HG03342 (cell line): ENCODE data around the gene DELE1.
"Not testable (repeated sequence)": the region's sequence is repeated elsewhere in the genome, so short reads cannot be mapped to it uniquely, and the experiment has no call there.

ENCODE experiments used
- ATAC-seq: cut with Tn5 transposase; IDR thresholded peaks from one replicate; pipeline ENCODE4 v1.9.1; 2021; ENCODE audit warnings: mild to moderate bottlenecking, moderate library complexity; ENCODE audit not compliant: unreplicated experiment

The DELE1 gene

DNA sequence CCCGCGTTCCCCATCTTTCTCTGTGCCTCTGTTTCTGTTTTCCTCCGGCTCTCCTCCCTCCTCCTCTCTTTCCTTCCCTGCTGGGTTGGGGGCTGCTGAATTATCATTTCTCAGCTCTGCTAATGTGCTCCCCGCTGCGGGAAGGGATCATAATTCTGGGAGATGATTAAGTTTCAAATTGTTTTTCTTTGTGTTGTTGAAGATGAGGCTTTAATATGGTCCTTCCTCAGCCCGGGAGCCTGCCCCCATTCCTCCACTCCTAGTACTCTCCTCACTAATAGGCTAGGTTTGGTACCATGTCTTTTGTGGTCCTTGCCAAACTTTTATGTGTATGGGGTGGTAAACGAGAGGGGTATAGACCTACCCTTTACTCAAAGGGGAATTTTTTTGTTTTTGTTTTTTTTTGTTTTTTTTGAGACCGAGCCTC, 39.8 kb upstream of the DELE1 start:
- ATAC-seq, result no peak

DNA sequence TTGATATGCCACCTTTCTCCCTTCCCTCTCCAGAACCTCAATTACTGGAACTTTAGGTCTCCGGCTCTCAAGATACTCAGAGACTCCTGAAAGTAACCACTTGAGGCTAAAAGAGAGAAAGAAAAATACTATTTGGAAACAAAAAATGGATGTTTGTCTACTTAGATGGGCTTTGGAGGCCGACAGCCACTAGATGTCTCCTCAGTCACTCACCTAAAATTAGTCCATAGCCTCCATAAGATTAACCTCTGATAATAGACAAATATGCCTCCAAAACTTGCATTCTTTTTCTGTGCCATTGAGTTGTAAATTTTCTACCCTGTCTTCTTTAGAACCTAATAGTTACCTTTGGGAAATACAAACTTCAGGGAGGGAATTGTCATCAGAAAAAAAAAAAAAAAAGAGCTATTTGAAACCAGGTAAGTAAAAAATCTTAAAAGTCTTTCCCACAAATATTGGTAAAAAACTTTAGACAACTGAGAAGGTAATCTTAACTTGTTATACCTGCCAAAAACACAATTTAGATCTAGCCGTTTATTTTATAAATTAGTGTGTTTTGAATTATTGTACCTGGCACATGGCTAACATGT, 34.3 kb upstream of the DELE1 start:
- ATAC-seq, result no peak

DNA sequence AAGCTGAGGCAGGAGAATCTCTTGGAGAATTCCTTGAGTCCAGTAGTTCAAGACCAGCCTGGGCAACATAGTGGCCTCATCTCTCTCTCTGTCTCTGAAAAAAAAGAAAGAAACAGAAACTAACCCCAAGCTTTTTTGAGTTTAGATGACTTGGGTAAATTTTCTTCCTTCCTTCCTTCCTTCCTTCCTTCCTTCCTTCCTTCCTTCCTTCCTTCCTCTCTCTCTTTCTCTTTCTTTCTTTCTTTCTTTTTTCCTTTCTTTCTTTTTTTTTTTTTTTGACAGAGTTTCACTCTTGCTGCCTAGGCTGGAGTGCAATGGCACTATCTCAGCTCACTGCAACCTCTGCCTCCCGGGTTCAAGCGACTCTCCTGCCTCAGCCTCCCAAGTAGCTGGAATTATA, 33.2 kb upstream of the DELE1 start:
- not testable (repeated sequence) for ATAC-seq

DNA sequence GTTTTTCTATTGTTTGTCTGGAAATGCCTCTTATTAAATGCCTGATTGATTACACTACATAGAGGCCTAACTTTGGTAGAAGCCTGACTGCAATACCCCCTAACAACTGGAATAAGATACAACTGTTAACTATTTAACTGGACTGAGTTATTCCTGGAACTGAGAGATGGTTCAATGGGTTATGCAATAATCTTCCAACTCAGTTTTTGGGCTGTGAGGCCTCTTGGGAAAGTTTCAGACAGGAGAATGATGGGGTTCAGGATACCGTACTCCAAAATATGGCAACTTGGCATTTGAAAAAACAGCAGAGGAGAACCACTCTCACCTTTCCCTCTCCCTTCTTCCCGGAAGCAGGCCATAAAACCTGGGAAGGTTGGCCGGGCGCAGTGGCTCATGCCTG, 26.2 kb upstream of the DELE1 start:
- no peak for ATAC-seq

DNA sequence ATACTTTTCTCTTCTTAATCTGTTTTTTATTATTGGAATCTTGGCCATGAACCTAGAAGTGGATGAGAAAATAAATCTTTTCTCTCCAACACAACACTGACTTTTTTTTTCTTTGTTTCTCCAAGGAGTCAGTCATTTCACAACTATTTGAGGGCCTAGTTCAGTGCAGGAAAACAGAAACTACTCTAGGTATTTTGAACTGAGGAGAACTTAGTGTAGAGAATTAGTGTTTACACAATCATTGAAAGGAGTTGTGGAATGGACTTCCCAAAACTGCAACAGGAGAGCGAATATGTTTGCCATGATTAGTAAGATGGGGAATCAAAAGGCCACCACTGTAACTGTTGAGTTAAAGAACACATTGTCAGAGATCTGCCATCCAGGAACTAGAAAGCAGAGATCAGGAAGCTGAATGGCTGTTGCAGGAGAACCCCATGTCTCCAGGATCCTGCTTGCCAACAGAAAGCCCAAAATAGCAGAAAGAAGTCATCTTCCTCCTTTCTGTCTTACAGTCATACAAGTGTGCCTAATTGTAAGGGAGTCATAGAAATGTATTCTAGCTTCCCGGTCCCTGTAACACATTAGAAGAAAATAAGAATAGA, 25.1 kb upstream of the DELE1 start:
- no peak for ATAC-seq

DNA sequence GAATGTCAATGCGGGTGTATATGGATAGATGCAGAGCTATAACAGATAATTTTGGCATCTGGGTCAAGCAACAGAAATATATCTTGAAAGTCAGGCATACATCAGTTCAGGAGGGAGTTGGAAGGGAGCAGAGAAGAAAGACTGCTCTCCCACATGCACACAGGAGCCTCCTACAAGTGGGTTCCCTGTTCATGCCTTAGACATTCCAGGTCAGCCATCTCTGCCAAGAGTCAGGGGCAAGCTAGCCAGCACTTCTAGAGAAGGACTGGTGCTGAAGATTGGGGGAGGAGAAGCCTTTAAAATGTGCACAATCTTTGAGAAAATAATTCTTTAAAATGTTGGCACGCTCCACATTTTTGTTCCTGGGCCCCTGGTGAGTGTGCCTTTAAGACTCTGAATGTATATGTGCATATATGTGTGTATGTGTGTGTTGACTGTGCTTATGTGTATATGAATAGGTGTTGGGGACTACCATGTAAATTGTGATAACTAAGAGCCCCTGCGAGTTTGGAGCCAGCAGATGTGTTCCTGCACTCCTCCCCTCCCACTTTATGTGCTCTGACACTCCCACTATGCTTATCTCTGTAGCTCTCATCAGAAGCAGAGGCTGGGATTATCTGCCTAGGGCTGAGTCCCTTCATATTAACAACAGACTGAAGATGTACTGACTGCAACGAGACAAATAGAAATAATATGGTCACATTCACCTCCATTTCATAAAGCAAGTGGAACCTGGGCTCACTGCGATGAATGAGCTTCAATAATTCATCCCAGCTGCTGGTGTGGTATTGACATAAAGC, 21.5 kb upstream of the DELE1 start:
- ATAC-seq, result no peak

DNA sequence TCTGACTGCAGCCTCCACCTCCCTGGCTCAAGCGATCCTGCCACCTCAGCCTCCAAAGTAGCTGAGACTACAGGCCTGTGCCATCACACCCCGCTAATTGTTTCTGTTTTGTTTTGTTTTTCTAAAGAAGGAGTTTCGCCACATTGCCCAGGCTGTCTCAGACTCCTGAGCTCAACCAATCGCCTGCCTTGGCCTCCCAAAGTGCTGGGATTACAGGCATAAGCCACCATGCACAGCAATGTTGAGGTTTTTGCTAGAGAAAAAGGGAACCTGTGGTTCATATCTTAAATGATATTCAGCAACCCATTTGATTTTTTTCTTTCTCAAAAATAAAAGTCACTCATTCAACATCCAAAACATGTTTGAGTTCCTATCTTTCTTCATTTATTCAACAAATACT, 20.4 kb upstream of the DELE1 start:
- no peak for ATAC-seq

DNA sequence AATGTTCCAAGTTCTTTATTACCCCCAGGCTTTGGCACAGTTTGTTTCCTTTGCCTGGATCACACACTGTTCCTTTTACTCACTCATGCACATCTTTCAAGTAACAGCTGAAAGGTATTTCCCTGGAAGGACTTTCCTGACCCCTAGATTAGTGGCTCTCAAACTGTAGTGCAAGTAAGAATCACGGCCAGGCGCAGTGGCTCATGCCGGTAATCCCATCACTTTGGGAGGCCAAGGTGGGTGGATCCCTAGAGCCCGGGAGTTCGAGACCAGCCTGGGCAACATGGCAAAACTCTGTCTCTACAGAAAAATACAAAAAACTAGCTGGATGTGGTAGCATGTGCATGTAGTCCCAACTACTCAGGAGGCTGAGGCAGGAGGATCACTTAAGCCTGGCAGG, 19.1 kb upstream of the DELE1 start:
- no peak for ATAC-seq

DNA sequence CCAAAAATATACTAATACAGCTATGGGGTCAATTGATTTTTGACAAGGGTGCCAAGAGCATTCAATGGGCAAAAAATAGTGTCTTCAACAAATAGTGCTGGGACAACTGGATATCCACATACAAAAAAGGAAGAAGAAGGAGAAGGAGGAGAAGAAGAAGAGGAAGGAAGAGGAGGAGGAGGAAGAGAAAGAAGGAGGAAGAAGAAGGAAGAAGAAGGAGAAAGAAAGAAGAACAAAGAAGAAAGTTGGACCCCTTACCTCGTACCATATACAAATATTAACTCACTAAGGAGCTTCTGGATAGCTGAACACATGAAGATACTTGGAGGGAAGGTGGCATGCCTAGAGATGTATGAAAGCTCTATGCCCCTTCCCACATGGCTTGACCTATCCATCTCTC, 17.2 kb upstream of the DELE1 start:
- ATAC-seq, result no peak

DNA sequence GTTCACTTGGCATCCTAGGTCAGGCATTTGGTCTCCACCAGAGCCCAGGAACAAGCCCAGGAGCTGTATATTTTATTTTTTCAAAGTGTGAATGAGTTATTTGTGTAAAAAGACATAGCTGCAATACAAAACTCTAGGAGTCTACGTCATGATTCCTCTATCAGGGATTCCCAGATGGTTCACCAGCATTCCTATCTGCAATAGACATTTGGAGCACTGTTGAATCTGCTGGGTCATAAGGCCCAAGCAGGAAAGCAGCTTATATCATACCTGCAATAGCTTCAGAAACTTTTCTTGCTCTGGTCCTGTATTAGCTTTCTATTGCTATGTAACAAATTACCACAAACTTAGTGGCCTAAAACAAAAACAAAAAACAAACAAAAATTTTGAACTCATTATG, 16.7 kb upstream of the DELE1 start:
- no peak for ATAC-seq

DNA sequence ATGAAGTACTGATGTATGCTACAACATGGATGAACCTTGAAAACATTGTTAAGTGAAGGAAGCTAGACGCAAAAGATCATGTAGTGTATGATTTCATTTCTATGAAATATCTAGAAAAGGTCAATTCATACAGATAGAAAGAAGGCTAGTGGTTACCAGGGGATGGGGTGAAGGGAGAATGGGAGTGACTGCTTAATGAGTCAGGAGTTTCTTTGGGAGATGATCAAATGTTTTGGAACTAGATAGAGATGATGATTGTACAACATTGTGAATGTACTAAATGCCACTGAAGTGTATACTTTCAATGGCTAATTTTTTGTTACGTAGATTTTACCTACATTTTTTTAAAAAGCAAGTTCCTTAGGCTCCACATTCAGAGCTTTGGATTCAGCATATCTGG, 14.9 kb upstream of the DELE1 start:
- ATAC-seq, result no peak

DNA sequence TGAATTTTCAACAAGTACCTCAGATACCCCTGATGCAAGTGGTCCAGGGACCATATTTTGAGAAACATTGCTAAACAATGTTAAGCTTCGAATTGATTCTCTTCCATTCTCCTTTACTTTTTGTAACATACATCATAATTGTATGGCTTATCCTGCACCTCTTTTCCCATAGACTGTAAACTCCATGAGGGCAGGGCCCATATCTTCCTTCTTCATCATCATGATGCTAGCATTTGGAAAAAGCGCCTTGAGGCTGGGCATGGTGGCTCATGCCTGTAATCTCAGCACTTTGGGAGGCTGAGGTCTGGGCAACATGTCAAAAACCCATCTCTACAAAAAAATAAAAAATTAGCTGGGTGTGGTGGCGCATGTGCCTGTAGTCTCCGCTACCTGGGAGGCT, 14.5 kb upstream of the DELE1 start:
- no peak for ATAC-seq

DNA sequence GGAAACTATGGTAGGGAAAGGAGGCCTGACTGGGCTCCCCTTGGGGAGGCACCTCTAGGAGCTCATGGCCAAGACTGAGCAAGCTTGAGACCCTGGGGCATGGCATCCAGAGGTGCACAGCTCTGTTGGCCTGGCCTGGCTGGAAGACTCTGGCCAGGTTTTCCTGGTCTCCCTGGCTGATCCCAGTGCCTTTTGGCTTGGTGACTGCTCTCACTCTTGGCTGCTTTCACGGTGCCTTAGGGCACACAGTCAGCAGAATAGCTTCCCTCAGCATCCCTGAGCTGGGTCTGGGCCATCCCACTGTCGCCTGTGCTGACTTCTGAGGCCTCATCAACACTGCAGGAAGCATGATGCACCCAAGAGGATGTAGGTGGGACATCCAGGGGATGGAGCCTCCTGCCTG, 13.4 kb upstream of the DELE1 start:
- ATAC-seq, result no peak

DNA sequence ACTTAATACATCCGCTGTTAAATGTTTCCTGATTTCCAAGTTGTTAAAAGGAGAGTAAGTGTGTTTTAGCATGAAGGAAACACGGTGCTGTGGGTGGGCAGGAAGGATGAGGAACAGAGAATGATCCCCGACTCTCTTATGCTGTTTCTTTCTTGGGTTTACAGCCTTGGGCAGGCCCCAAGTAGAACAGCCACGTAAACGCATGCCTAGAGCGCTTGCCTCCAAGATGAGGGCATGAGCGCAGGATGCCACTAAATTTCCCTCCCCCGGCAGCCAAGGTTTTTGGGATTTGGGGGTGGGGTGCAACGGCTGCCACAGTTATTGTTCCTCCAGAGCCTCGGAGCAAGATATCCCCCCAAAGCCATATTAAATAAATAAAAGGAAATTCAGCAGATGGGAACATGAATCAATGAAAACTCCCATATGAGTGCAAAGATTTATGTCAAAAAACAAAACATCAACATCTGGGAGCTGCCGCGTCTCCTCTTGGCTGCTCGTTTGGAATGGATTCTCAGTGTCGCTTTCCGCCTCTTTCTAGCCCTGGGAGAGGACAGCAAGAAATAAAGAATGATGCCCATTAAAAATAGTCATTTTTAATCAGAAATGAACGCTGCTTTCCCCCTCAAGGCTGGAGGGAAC, 10.0 kb upstream of the DELE1 start:
- no peak for ATAC-seq

DNA sequence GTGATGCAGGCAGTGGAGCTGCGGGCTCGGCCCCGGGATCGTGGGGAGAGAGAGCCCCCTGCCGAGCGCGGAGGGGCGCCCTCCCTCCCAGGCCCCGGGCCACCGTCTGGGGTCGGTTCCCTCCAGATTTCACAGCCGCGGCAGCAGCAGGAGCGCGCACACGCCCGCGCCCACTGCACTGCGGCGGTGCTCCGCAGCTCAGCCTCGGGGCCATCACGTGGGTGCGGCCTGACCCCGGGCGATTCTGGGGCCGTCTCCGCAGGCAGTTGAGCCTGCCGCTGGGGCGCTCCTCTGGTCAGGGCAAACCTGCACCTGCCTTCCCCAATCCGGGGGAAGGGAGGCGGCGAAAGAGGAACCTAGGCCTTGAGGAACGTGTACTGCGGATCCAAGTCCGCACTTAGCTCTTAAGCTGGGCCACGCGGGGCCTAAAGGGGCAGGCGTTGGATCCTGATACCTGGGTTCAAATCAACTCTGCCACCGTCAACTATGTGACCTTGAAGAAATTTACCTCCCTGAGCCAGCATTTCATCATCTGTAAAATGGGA, 9.4 kb upstream of the DELE1 start:
- peak; percentile 70 for ATAC-seq

DNA sequence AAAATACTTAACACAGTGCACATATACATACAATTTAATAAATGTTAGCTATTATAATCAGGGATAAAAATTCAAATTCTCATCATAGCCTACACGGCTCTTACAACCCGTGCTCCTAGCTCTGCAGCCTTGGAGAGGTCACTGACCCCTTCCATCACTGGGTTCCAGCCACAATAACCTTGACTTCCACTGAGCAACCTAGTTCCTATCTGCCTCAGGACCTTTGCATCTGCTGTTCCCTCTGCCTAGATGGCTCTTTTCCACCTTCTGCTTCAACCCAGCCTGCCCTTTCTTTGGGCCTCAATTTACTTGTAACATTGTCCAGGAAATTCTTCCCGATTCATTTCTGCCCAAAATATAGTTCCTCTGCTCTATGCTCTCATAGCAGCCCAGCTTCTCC, 8.9 kb upstream of the DELE1 start:
- ATAC-seq, result no peak

DNA sequence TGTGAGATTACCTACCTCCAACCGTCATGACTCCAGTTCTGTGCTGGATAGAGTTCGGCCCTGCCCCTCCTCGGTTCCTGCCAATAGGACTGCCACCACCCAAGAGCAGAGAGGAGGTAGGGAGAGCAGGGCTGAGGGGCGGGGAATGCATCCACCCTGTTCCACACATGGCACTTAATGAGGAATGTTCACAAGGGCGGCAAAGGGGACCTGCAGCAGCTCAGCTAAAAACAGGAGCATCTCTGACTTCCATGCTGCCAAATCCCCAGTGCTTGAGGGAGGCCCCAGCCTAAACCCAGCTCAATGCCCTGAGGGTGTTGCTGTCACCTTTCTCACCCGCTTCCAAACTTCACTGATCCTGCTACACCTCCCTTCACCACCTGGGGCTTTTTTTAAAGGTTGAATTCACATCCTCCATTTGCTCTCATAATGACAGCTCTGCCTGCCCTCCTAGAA, 7.8 kb upstream of the DELE1 start:
- ATAC-seq, result no peak

DNA sequence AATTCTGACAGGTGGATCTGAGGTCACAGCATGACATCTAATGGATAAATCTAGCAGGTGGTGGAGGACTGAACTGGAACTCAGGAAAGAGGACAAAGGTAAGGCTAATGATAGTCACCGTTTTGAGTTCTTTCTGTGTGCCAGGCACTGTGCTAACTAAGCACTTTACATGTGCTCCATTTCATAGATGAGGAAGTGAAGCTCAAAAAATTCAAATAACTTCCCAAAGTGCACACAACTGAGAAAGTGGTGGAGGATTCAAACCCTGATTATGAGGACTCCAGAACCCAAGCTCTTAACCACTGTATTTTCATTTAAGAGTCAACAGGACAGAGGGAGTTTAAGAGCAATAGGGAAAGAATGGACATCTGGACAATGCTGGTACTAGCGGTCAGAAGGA, 7.1 kb upstream of the DELE1 start:
- no peak for ATAC-seq

DNA sequence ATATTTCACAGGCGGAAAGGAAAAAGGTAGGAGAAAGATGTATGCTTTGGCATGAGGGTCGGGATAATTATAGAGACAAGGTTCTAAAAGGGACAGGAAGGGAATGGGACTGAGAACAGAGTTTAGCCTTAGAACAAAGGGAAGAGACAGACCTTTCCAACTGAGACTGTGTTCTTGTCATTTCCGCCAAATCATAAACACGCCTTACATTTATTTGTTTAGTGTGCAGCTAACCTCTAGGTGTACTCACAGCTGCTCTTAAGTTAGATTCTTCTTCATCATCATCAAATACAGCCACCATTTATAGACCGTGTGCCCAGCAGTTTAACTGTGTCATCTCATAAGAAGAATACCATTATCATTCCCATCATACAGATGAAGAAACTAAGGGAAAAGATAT, 5.9 kb upstream of the DELE1 start:
- ATAC-seq, result no peak

DNA sequence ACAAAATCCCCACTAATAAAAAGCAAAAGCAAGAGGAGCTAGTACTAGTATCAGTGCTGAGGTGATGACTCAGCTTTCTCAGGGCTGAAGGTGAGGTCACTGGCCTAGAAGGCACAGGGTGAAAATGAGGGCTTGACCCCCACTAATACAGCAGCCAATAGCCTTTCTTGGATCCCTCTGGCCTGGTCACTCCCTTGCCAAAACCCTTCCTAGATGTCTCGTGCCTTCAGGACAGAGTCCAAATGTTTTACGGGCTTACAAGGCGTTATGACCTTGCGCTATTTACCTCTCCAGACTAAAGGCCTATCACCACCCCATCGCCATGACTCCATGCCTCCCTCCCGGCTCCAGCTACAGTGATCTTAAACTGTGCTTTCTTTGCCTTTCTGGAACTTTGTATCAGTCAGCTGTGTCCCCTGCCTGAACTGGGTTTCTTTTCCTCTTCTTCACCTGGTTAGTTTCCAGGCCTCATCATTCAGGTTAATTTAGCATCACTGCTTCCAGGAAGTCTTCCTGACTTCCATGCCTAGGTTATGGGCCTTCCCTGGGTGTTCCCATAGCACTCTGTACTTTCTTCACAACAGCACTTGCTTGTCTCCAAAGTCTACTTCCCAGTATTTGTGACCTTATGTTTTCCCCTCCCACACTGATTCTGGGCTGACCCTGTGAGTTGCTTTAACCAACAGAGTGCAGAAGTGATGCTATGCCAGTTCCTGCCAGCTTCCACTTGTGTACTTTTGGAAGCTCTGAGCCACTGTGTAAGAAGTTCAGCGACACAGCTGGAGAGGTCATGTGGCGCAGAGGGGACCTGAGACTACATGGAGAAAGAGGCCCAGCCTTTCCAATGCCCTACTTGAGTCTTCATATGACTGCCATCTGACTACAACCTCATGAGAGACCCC, 4.2 kb upstream of the DELE1 start:
- ATAC-seq, result no peak

DNA sequence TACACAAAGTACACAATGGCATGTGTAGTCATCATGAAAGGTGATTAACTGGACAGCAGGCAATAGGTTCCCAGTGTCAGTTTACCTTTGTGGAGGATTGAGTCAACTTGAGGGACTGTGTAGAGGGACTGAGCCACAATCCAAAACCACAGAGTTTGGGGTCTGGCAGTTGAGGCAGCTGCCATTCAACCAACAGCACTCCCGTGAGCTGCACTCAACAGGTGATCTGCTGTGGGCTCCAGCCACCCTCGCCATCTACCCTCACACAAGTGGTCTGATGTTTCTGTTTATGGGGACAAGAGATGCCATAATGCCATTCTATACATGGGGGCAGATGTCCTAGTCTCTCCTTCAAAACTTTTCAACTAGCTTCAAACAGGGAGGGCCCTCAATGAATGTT, 2.9 kb upstream of the DELE1 start:
- no peak for ATAC-seq
